HepG2 (cell line): Measurements from ENCODE around the gene MOCS2. TPM values are rescaled to one million over a fixed set of nuclear protein-coding genes. Genes with fewer than 3 reads are reported as not detected.

Experiments used
- ATAC-seq: fragments of 200-7000 bp; cut with Tn5 transposase; 3 replicates; pipeline ENCODE4 v1.9.1; 2020; ENCODE audit warnings: mild to moderate bottlenecking, moderate library complexity
- BruUV-seq: library from RNA; stranded (reverse); fragments of 400-500 nt; replicated peaks from 2 replicates; lab custom pipeline; 2021; lab: Mats Ljungman, UMichigan
- CTCF ChIA-PET: fragments of 300-600 bp; formaldehyde crosslinking; extraction: SDS; loops from one replicate; lab custom pipeline; 2021; ENCODE audit warnings: low total read pairs, inconsistent platforms, low intra/inter-chr PET ratio; lab: Yijun Ruan, JAX
- POLR2A ChIA-PET: fragments of 350-600 bp; sonication (Branson Sonifier 250); formaldehyde crosslinking; loops from one replicate; lab custom pipeline; 2020; ENCODE audit warnings: antibody characterized with exemption, inconsistent platforms; lab: Yijun Ruan, JAX
- DNase-seq: peaks from one replicate; pipeline ENCODE4 v3.0.0-alpha.2; 2015; ENCODE audit warnings: low spot score
- FAIRE-seq: peaks from 3 replicates; lab custom pipeline; 2011; peaks lifted over from hg19 to GRCh38; lab: Jason Lieb, UNC
- H2AFZ ChIP-seq: one replicate; pipeline ENCODE4 v1.6.1; 2011; ENCODE audit warnings: low read length, inconsistent platforms
- H3K27ac ChIP-seq: fragments of 300-600 bp; 3 replicates; pipeline ENCODE4 v1.8.0; 2011; ENCODE audit warnings: mixed run types, mild to moderate bottlenecking, mixed read lengths, low read length, inconsistent platforms; ENCODE audit not compliant: insufficient read depth; ENCODE audit errors: extremely low read length
- H3K27me3 ChIP-seq, 2 experiments: fragments of 200-600 bp in 1 of 2; 2 replicates in 1 of 2; 3 replicates in 1 of 2; pipeline versions ENCODE4 v1.6.0 to v1.8.0; 2011; ENCODE audit warnings: low read length in 2 of 2, mild to moderate bottlenecking in 2 of 2, moderate library complexity in 2 of 2, inconsistent platforms in 1 of 2; ENCODE audit not compliant: insufficient read depth in 2 of 2, control insufficient read depth in 1 of 2
- H3K36me3 ChIP-seq, 2 experiments: fragments of 200-600 bp in 1 of 2; replicated peaks in 1 of 2; 2 replicates in 1 of 2; 3 replicates in 1 of 2; pipeline versions ENCODE4 v1.5.1 to v1.8.0; 2011; ENCODE audit warnings: low read length in 2 of 2, inconsistent platforms in 1 of 2; ENCODE audit not compliant: insufficient read depth in 2 of 2, control insufficient read depth in 1 of 2
- H3K4me1 ChIP-seq: 2 replicates; pipeline ENCODE4 v1.5.1; 2012; ENCODE audit warnings: low read length, inconsistent platforms; ENCODE audit not compliant: insufficient read depth
- H3K4me2 ChIP-seq: 2 replicates; pipeline ENCODE4 v1.6.0; 2011; ENCODE audit warnings: low read depth, low read length, inconsistent platforms
- H3K4me3 ChIP-seq, 3 experiments: fragments of 200-600 bp in 1 of 3; sonication (generic), shearing (Covaris generic) in 1 of 3; replicated peaks in 1 of 3; 2 replicates each; pipeline ENCODE4 v1.5.1; 2011 to 2016; ENCODE audit warnings: low read length in 3 of 3, inconsistent platforms in 2 of 3, low read depth in 2 of 3, mild to moderate bottlenecking in 2 of 3, control low read depth in 1 of 3, mixed read lengths in 1 of 3; ENCODE audit not compliant: insufficient read depth in 1 of 3
- H3K79me2 ChIP-seq: one replicate; pipeline ENCODE4 v1.6.1; 2011; ENCODE audit warnings: low read length, inconsistent platforms; ENCODE audit not compliant: insufficient read depth
- H3K9ac ChIP-seq: 2 replicates; pipeline ENCODE4 v1.6.0; 2011; ENCODE audit warnings: mild to moderate bottlenecking, low read depth, low read length, inconsistent platforms; ENCODE audit not compliant: insufficient read depth
- H3K9me3 ChIP-seq: 2 replicates; pipeline ENCODE4 v1.5.1; 2012; ENCODE audit warnings: mild to moderate bottlenecking, low read length
- H4K20me1 ChIP-seq: 2 replicates; pipeline ENCODE4 v1.6.0; 2011; ENCODE audit warnings: inconsistent platforms, mild to moderate bottlenecking, low read length, moderate library complexity; ENCODE audit not compliant: insufficient read depth
- ELF1 ChIP-seq: sonication (generic); formaldehyde crosslinking; IDR thresholded peaks from 2 replicates; pipeline ENCODE4 v1.4.0; 2020; ENCODE audit warnings: missing genetic modification reagents
- GMEB2 ChIP-seq: IDR thresholded peaks from 2 replicates; pipeline ENCODE4 v1.6.1; 2016; ENCODE audit warnings: missing biosample characterization, missing genetic modification reagents, low read depth
- KDM2A ChIP-seq: sonication (generic); formaldehyde crosslinking; IDR thresholded peaks from 2 replicates; pipeline ENCODE4 v1.4.0; 2020; ENCODE audit warnings: low read depth, missing genetic modification reagents, borderline replicate concordance
- MIXL1 ChIP-seq: IDR thresholded peaks from 2 replicates; pipeline ENCODE4 v1.6.1; 2016
- MLXIP ChIP-seq: sonication (generic); formaldehyde crosslinking; IDR thresholded peaks from 2 replicates; pipeline ENCODE4 v1.9.0; 2021; ENCODE audit warnings: missing genetic modification reagents, borderline replicate concordance
- NFYC ChIP-seq: IDR thresholded peaks from 2 replicates; pipeline ENCODE4 v1.6.1; 2016; ENCODE audit warnings: missing genetic modification reagents, missing compliant biosample characterization
- PHF20 ChIP-seq: sonication (generic); formaldehyde crosslinking; IDR thresholded peaks from 2 replicates; pipeline ENCODE4 v1.5.0; 2020; ENCODE audit warnings: mild to moderate bottlenecking, missing genetic modification reagents
- POGK ChIP-seq: sonication (generic); formaldehyde crosslinking; conservative IDR thresholded peaks from 2 replicates; pipeline ENCODE4 v1.8.0; 2022; ENCODE audit warnings: mild to moderate bottlenecking, moderate library complexity, missing genetic modification reagents
- SALL1 ChIP-seq: sonication (generic); formaldehyde crosslinking; IDR thresholded peaks from 2 replicates; pipeline ENCODE4 v1.8.0; 2022; ENCODE audit warnings: mild to moderate bottlenecking, missing genetic modification reagents
- SETDB1 ChIP-seq: sonication (generic); formaldehyde crosslinking; IDR thresholded peaks from 2 replicates; pipeline ENCODE4 v1.5.1; 2020; ENCODE audit warnings: missing genetic modification reagents, mild to moderate bottlenecking, borderline replicate concordance
- TSC22D2 ChIP-seq: sonication (generic); formaldehyde crosslinking; IDR thresholded peaks from 2 replicates; pipeline ENCODE4 v1.5.1; 2020; ENCODE audit warnings: missing genetic modification reagents, mild to moderate bottlenecking, borderline replicate concordance
- ZBTB8A ChIP-seq: sonication (generic); formaldehyde crosslinking; IDR thresholded peaks from 2 replicates; pipeline ENCODE4 v1.4.0; 2020; ENCODE audit warnings: mild to moderate bottlenecking, low read depth, missing genetic modification reagents, borderline replicate concordance
- ZEB1 ChIP-seq: IDR thresholded peaks from 2 replicates; pipeline ENCODE4 v1.6.1; 2012; ENCODE audit warnings: mild to moderate bottlenecking, low read depth, inconsistent platforms; ENCODE audit not compliant: insufficient replicate concordance
- ZNF138 ChIP-seq: sonication (generic); formaldehyde crosslinking; IDR thresholded peaks from 2 replicates; pipeline ENCODE4 v1.5.0; 2020; ENCODE audit warnings: mild to moderate bottlenecking, low read depth, missing genetic modification reagents
- ZNF382 ChIP-seq: sonication (generic); formaldehyde crosslinking; IDR thresholded peaks from 2 replicates; pipeline ENCODE4 v1.5.0; 2020; ENCODE audit warnings: missing genetic modification reagents, mild to moderate bottlenecking, borderline replicate concordance
- WGBS: methylation state at CpG from one replicate; pipeline ENCODE4 v1.1.6; 2017; ENCODE audit warnings: low lambda C conversion rate; 5-methylcytosine and 5-hydroxymethylcytosine counted together
- in situ Hi-C: cut with HindIII; loops from 2 replicates; pipeline ENCODE4 v1.10.0; 2017; ENCODE audit warnings: low pct_unique_long_range_greater_than_20kb; ENCODE audit not compliant: extremely low pct_ligation_motif_present
- intact Hi-C: fragments of 100-400 bp; cut with micrococcal nuclease; formaldehyde crosslinking; loops from one replicate; pipeline ENCODE4 v1.10.0; 2022; ENCODE audit not compliant: unreplicated experiment
- polyA plus RNA-seq, 8 experiments: library from polyadenylated mRNA; depleted of rRNA in 3 of 8; stranded (reverse) in 7 of 8; unstranded in 1 of 8; fragments of >200 nt; fragmentation: Illumina TruSeq in 4 of 8; extraction: Trizol in 4 of 8; gene quantifications; 2 replicates each; pipeline versions ENCODE4 v1.2.1 to v1.2.3, GENCODE V29; 2011 to 2016; ENCODE audit warnings: low read depth in 4 of 8, missing spikeins in 1 of 8, mixed read lengths in 1 of 8; ENCODE audit not compliant: insufficient read depth in 1 of 8
- total RNA-seq, 5 experiments: library from RNA; depleted of rRNA; stranded (reverse); fragments of >200 nt; fragmentation: Illumina TruSeq; extraction: Trizol; gene quantifications; 2 replicates each; pipeline ENCODE4 v1.2.3, GENCODE V29; 2016; ENCODE audit warnings: low read depth in 1 of 5

MOCS2 gene
- total and polyA plus RNA-seq, 2 of the 13 experiments (the other 11 are each of a cell fraction or from before 2014, with no cell fraction given) = 19.2 to 41.9 TPM

GRCh38 chr5:53063176-53063575 is 46.4 kb downstream of the MOCS2 start (continued):
- TF ChIP-seq GMEB2 (CRISPR knock-in tag) (no peak), POGK (CRISPR knock-in tag) (no peak)

GRCh38 chr5:53059281-53059680 is 50.3 kb downstream of the MOCS2 start:
- no peak overlapping the region for H3K27ac ChIP-seq
- no peak overlapping the region for H2AFZ ChIP-seq
- intact Hi-C loops = no loop called here
- in situ Hi-C loops = no loop called here
- ATAC-seq (no peak; the same call in 2 of the 3 replicates), FAIRE-seq (no peak), DNase-seq (no peak)
- H4K20me1 ChIP-seq = 0 out of 2 replicates have a peak, but pooled peaks cover 3% of the 10 kb centered on the region
- H3K4me2 ChIP-seq = no peak overlapping the region
- peaks cover 10 to 81% of the 10 kb centered on the region in 2 experiments for H3K36me3 ChIP-seq
- no peaks in the 10 kb centered on the region for H3K9me3 ChIP-seq
- H3K4me1 ChIP-seq = no peaks in the 10 kb centered on the region
- no TSS peak for BruUV-seq
- no peaks in the 10 kb centered on the region for H3K27me3 ChIP-seq
- H3K4me3 ChIP-seq = no peak overlapping the region
- 98% methylated on average over 5 of the region's 5 CpGs for WGBS
- ChIA-PET CTCF (no interaction called here), POLR2A (no interaction called here)
- no peaks in the 10 kb centered on the region for H3K79me2 ChIP-seq
- no peak overlapping the region for H3K9ac ChIP-seq
- no peak for TF ChIP-seq TSC22D2 (CRISPR knock-in tag)
- TF ChIP-seq ZNF382 (CRISPR knock-in tag) = no peak
- TF ChIP-seq NFYC (CRISPR knock-in tag) = no peak
- no peak for TF ChIP-seq ZEB1
- TF ChIP-seq ZNF138 = no peak
- no peak for TF ChIP-seq ZBTB8A
- TF ChIP-seq SETDB1 = no peak
- TF ChIP-seq MLXIP (CRISPR knock-in tag) = no peak
- no peak for TF ChIP-seq ELF1 (CRISPR knock-in tag)
- TF ChIP-seq PHF20 (CRISPR knock-in tag) = no peak
- TF ChIP-seq MIXL1 = no peak
- TF ChIP-seq KDM2A (CRISPR knock-in tag) = no peak
- TF ChIP-seq SALL1 (CRISPR knock-in tag) = no peak
